ENCODE data around the gene TRAPPC6A.

DNA sequence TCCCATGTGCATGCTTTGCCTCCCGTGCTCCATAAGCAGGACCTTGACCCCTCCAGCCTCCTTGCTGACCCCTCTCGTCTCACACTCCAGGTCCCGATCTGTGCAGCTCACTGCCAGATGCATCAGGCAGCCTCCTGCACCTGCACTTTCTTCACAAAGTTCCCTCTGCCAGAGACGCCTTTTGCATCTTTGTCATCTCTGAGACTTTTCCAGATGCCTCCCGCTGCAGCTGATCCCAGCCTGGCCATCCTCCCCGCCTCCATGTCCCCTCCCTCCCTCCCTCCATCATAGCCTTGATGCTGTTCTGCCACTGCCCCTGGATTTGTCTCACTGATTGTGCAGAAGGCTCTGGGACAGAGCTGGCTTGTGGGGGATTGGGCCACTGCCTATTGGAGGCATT lies 55.2 kb downstream of the TRAPPC6A start:
- TF ChIP-seq SIN3A (IDR thresholded peaks at IDR 0.05; ENCODE audit: low read depth) (no peak), YY1 (IDR thresholded peaks at IDR 0.05; ENCODE audit: extremely low read depth, insufficient replicate concordance, low read depth, low read length) (no peak), POLR2A (IDR thresholded peaks at IDR 0.05; ENCODE audit: borderline replicate concordance, extremely low read depth, insufficient read depth, insufficient read length) (no peak), CBX3 (IDR thresholded peaks at IDR 0.05; ENCODE audit: low read depth) (no peak)
- TF ChIP-seq, protein P1, sequence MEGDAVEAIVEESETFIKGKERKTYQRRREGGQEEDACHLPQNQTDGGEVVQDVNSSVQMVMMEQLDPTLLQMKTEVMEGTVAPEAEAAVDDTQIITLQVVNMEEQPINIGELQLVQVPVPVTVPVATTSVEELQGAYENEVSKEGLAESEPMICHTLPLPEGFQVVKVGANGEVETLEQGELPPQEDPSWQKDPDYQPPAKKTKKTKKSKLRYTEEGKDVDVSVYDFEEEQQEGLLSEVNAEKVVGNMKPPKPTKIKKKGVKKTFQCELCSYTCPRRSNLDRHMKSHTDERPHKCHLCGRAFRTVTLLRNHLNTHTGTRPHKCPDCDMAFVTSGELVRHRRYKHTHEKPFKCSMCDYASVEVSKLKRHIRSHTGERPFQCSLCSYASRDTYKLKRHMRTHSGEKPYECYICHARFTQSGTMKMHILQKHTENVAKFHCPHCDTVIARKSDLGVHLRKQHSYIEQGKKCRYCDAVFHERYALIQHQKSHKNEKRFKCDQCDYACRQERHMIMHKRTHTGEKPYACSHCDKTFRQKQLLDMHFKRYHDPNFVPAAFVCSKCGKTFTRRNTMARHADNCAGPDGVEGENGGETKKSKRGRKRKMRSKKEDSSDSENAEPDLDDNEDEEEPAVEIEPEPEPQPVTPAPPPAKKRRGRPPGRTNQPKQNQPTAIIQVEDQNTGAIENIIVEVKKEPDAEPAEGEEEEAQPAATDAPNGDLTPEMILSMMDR (IDR thresholded peaks at IDR 0.05 in 2 of 3, conservative IDR thresholded peaks at IDR 0.05 in 1 of 3; ENCODE audit: borderline replicate concordance in 1 of 3, insufficient read depth in 1 of 3, low read depth in 2 of 3, low read length in 2 of 3) = no peak
